Measurements from ENCODE around the gene SPRR1B.

DNA sequence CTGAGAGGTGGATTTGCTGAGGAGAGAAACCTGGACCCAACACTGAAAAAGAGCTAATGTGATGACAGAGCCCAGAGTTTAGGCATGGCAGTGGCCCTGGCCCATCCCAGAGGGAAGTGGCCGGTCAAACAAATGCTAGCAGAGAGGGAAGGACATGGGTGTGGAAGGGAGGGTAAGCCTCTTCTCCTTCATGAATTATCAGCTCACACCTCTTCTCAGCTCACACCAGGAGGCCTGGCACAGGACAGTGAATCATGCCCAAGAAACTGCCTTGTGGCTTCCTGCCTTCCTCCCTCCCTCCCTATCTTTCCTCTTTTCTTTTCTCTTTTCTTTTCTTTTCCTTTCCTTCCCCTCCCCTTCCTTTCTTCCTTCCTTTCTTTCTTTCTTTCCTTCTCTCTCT, 30.7 kb upstream of the SPRR1B start:
- TF ChIP-seq, protein P1, sequence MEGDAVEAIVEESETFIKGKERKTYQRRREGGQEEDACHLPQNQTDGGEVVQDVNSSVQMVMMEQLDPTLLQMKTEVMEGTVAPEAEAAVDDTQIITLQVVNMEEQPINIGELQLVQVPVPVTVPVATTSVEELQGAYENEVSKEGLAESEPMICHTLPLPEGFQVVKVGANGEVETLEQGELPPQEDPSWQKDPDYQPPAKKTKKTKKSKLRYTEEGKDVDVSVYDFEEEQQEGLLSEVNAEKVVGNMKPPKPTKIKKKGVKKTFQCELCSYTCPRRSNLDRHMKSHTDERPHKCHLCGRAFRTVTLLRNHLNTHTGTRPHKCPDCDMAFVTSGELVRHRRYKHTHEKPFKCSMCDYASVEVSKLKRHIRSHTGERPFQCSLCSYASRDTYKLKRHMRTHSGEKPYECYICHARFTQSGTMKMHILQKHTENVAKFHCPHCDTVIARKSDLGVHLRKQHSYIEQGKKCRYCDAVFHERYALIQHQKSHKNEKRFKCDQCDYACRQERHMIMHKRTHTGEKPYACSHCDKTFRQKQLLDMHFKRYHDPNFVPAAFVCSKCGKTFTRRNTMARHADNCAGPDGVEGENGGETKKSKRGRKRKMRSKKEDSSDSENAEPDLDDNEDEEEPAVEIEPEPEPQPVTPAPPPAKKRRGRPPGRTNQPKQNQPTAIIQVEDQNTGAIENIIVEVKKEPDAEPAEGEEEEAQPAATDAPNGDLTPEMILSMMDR (IDR thresholded peaks at IDR 0.05; ENCODE audit: low read depth, low read length, missing input control), result no peak
- TF ChIP-seq EGR1 (IDR thresholded peaks at IDR 0.05; ENCODE audit: low read depth in 2 of 2), result no peak
- TF ChIP-seq RAD21 (IDR thresholded peaks at IDR 0.05), result no peak
- TF ChIP-seq TAF1 (conservative IDR thresholded peaks at IDR 0.05), result no peak
- TF ChIP-seq, protein P2, sequence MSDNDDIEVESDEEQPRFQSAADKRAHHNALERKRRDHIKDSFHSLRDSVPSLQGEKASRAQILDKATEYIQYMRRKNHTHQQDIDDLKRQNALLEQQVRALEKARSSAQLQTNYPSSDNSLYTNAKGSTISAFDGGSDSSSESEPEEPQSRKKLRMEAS (IDR thresholded peaks at IDR 0.05), result no peak
- no peak for TF ChIP-seq YY1 (IDR thresholded peaks at IDR 0.05)
- no peak for TF ChIP-seq JUND (IDR thresholded peaks at IDR 0.05)
